GM06990 (cell line): Measurements from ENCODE around the gene IL22.
A peak's percentile ranks its signal among the peaks of the same experiment; 100 is the strongest.

Experiments
- DNase-seq: peaks from one replicate; pipeline ENCODE4 v3.0.0-alpha.2; 2011; ENCODE audit not compliant: insufficient read length; ENCODE audit errors: extremely low read depth
- H3K27me3 ChIP-seq: replicated peaks from 2 replicates; pipeline ENCODE4 v1.6.0; 2011; ENCODE audit warnings: low read length; ENCODE audit not compliant: control insufficient read depth, insufficient read depth
- H3K36me3 ChIP-seq: 2 replicates; pipeline ENCODE4 v1.5.1; 2011; ENCODE audit warnings: low read length; ENCODE audit not compliant: control insufficient read depth, insufficient read depth
- H3K4me3 ChIP-seq: replicated peaks from 2 replicates; pipeline ENCODE4 v1.5.1; 2011; ENCODE audit warnings: low read depth, mild to moderate bottlenecking, control low read depth, low read length
- TF ChIP-seq, protein P1 (sequence below): IDR thresholded peaks from 2 replicates; pipeline ENCODE4 v1.5.1; 2011; ENCODE audit warnings: low read length, control low read depth, mild to moderate bottlenecking, inconsistent platforms; ENCODE audit not compliant: insufficient read depth, poor library complexity, severe bottlenecking

The IL22 gene

GRCh38 chr12:68291396-68292036 is 38.1 kb upstream of the IL22 start:
- no peaks in the 10 kb centered on the region for H3K36me3 ChIP-seq
- DNase-seq = no peak
- no peaks in the 10 kb centered on the region for H3K27me3 ChIP-seq
- TF ChIP-seq, protein P1, sequence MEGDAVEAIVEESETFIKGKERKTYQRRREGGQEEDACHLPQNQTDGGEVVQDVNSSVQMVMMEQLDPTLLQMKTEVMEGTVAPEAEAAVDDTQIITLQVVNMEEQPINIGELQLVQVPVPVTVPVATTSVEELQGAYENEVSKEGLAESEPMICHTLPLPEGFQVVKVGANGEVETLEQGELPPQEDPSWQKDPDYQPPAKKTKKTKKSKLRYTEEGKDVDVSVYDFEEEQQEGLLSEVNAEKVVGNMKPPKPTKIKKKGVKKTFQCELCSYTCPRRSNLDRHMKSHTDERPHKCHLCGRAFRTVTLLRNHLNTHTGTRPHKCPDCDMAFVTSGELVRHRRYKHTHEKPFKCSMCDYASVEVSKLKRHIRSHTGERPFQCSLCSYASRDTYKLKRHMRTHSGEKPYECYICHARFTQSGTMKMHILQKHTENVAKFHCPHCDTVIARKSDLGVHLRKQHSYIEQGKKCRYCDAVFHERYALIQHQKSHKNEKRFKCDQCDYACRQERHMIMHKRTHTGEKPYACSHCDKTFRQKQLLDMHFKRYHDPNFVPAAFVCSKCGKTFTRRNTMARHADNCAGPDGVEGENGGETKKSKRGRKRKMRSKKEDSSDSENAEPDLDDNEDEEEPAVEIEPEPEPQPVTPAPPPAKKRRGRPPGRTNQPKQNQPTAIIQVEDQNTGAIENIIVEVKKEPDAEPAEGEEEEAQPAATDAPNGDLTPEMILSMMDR = no peak
- no peak overlapping the region for H3K4me3 ChIP-seq

- Histone ChIP-seq H3K4me3 (no peak overlapping the region), H3K36me3 (no peaks in the 10 kb centered on the region), H3K27me3 (no peaks in the 10 kb centered on the region)
- TF ChIP-seq, protein P1 = no peak
- DNase-seq = peak; percentile 75
Observed at GRCh38 chr12:68290126-68290525, 36.7 kb upstream of the IL22 start.

GRCh38 chr12:68287106-68287505 is 33.7 kb upstream of the IL22 start:
- no peaks in the 10 kb centered on the region for H3K36me3 ChIP-seq
- no peak for DNase-seq
- no peak overlapping the region for H3K4me3 ChIP-seq
- TF ChIP-seq, protein P1 = no peak
- H3K27me3 ChIP-seq = no peaks in the 10 kb centered on the region

GRCh38 chr12:68286396-68286795 is 33.0 kb upstream of the IL22 start:
- no peaks in the 10 kb centered on the region for H3K27me3 ChIP-seq
- TF ChIP-seq, protein P1 = no peak
- DNase-seq = no peak
- no peak overlapping the region for H3K4me3 ChIP-seq
- H3K36me3 ChIP-seq = no peaks in the 10 kb centered on the region

DNA sequence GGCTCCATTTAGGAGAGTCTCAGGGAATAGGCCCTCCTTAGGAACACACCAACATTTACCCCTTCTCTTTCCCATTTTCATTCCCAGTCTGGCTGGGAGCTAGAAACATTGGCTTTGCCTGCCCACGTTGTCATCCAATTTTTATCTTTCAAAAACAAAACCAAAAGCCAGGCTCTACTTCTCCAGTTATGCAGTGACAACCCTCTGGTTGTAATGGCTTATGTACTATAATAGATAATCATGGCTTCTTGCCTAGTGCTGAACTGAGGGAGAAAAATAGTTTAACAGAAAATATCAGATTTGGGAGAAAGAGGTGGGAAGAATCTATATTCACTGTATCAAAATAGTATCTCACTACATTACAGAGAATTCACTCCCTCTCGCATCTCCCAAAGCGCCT is 32.1 kb upstream of the IL22 start:
- TF ChIP-seq, protein P1 = no peak
- H3K27me3 ChIP-seq = no peaks in the 10 kb centered on the region
- H3K36me3 ChIP-seq = no peaks in the 10 kb centered on the region
- no peak for DNase-seq
- H3K4me3 ChIP-seq = no peak overlapping the region

DNA sequence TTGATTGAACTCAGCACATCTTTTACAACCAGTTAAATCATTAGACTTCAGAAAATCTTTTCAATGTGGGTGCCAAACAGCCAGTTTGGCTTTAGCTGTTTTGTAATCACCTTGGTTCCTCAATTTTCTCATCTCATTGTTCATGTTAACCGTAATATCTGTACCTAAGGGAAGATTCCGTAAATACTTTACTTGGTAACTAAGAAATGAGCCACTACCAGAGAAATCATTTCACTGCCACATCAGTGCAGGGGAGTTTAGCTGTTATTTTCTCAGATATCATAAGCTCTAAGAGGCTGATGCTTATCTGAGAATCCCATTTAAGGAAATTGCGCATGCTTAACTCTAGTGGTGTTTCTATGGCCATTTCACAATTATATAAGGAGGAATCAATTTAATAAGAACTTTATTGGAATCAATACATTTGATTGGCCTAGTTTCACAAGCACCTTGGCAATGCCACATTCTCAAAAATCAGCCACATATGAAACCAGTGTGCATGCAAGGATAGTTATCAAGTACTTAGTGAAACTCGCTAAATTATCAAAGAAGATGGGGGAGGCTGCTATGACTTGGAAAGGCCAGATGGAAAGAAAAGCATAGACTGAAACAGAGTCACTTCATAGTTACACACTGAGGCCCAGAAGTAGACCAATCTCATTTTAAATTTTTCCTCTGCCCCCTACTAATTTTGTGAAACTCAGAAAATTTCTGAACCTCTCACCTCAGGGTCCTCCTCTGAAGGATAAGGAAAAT is 28.1 kb upstream of the IL22 start:
- Histone ChIP-seq H3K4me3 (no peak overlapping the region), H3K36me3 (no peaks in the 10 kb centered on the region), H3K27me3 (no peaks in the 10 kb centered on the region)
- no peak for DNase-seq
- TF ChIP-seq, protein P1 = no peak
